ENCODE data around the gene PAFAH1B2.
A peak's percentile ranks its signal among the peaks of the same experiment; 100 is the strongest.
"Not testable (repeated sequence)": the region's sequence is repeated elsewhere in the genome, so short reads cannot be mapped to it uniquely, and the experiment has no call there.

Gene PAFAH1B2

GRCh38 chr11:117172724-117173421 lies 28.8 kb downstream of the PAFAH1B2 start:
- no peak for DNase-seq (ENCODE audit: low read depth)

GRCh38 chr11:117175104-117175503 lies 31.0 kb downstream of the PAFAH1B2 start:
- no peak for DNase-seq (ENCODE audit: low read depth)

- DNase-seq (ENCODE audit: low read depth), result no peak
These were observed 31.7 kb downstream of the PAFAH1B2 start for GRCh38 chr11:117175781-117176180.

- no peak for DNase-seq (ENCODE audit: low read depth)
These were observed 32.1 kb downstream of the PAFAH1B2 start for GRCh38 chr11:117176186-117176585.

DNA sequence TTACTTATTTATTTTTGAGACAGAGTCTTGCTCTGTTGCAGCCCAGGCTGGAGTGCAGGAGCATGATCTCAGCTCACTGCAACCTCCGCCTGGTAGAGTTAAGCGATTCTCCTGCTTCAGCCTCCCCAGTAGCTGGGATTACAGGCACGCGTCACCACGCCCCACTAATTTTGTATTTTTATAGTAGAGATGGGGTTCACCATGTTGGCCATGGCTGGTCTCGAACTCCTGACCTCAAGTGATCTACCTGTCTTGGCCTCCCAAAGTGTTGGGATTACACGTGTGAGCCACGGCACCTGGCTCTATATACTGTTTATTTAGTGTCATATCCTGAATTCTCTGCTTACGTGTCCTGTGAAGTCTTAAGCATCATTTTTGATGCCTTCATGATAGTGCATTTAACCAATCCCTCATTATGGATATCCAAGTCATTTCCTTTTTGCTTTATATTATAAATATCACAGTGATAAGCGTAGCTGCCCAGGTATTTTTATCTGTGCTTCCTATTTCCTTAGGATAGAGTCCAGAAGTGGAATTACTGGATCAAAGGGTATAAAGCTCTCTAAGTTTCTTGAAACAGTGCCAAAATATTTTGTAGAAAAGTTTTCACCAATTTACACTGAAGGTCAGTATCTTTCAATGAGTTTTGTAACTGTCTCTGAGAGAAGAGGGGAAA lies 33.6 kb downstream of the PAFAH1B2 start:
- DNase-seq (ENCODE audit: low read depth), result no peak

GRCh38 chr11:117178210-117179034 lies 34.3 kb downstream of the PAFAH1B2 start, which contains the start of gene SIDT2:
Gene SIDT2 (plus strand): TSS chr11:117178743. CDS start chr11:117179264, 521 bp downstream.
- DNase-seq (ENCODE audit: low read depth), result peak; percentile 79

GRCh38 chr11:117179048-117179999 lies 35.2 kb downstream of the PAFAH1B2 start:
- no peak for DNase-seq (ENCODE audit: low read depth)

DNA sequence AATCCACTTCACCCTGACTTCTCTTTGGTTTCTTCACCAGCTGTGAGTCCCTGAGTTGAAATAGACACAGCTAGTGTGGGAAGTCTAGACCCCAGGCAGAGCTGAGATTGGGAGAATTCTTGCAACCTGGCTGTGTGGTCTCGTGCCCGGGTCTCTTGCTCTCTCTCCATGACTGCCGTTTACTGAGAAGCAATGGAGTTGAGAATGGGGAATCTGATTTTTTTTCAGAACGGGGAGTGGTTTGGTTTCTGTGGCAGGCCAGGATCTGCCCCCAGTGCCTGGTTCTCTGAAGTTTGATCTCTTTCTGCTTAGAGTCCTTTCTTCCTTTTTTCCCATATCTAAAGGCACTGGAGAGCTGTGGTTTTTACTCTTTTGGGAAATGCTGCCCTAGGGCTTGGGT lies 35.9 kb downstream of the PAFAH1B2 start:
- DNase-seq (ENCODE audit: low read depth), result no peak

- DNase-seq (ENCODE audit: low read depth), result peak; percentile 65
These were observed 36.8 kb downstream of the PAFAH1B2 start for GRCh38 chr11:117180661-117181585.

GRCh38 chr11:117181586-117182550 lies 37.8 kb downstream of the PAFAH1B2 start:
- DNase-seq (ENCODE audit: low read depth), result no peak

- DNase-seq (ENCODE audit: low read depth), result no peak
These were observed 38.5 kb downstream of the PAFAH1B2 start for GRCh38 chr11:117182551-117182935.

DNA sequence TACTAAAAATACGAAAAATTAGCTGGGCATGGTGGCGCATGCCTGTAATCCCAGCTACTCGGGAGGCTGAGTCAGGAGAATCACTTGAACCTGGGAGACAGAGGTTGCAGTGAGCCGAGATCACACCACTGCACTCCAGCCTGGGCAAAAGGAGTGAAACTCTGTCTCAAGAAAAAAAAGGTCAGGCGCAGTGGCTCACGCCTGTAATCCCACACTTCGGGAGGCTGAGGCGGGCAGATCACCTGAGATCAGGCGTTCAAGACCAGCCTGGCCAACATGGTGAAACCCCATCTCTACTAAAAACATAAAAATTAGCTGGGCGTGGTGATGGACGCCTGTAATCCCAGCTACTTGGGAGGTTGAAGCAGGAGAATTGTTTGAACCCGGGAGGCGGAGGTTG lies 39.1 kb downstream of the PAFAH1B2 start:
- DNase-seq (ENCODE audit: low read depth), result not testable (repeated sequence)

GRCh38 chr11:117183724-117184349 lies 39.8 kb downstream of the PAFAH1B2 start:
- no peak for DNase-seq (ENCODE audit: low read depth)

- DNase-seq (ENCODE audit: low read depth), result no peak
These were observed 41.8 kb downstream of the PAFAH1B2 start for GRCh38 chr11:117185736-117186430.

GRCh38 chr11:117186431-117186761 lies 42.3 kb downstream of the PAFAH1B2 start:
- DNase-seq (ENCODE audit: low read depth), result no peak

- DNase-seq (ENCODE audit: low read depth), result no peak
These were observed 42.9 kb downstream of the PAFAH1B2 start for GRCh38 chr11:117187007-117187406.

DNA sequence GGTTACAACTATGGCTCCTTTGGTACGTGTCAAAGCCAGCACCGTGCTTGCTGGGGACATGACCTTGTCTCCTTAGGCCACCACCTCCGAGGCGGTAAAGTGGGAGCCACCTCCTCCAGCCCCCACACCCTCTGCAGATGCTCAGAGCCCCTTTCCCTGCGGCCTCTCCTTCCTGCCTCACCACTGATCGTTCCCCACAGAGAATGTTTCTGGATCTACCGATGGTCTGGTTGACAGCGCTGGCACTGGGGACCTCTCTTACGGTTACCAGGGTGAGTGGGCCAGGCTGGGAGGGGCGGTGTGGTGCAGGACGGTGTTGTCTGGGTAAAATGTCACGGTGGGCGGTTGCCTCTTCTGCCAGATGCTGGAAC lies 43.3 kb downstream of the PAFAH1B2 start:
- DNase-seq (ENCODE audit: low read depth), result no peak

GRCh38 chr11:117187799-117188481 lies 43.9 kb downstream of the PAFAH1B2 start:
- no peak for DNase-seq (ENCODE audit: low read depth)
